ENCODE measurements around the gene AGPAT3.

- no peak for TF ChIP-seq POLR2A (IDR thresholded peaks at IDR 0.05; ENCODE audit: low read depth, low read length)
- TF ChIP-seq POLR2AphosphoS5 (IDR thresholded peaks at IDR 0.05; ENCODE audit: low read depth, low read length): no peak
- no peak for TF ChIP-seq TAF1 (IDR thresholded peaks at IDR 0.05; ENCODE audit: borderline replicate concordance, low read depth, low read length)
These were observed 30.0 kb upstream of the AGPAT3 start for GRCh38 chr21:43835050-43835449.

All from GM12892 (cell line).